Renal cortical epithelial cell (primary cell): ENCODE measurements around the gene DAGLA. TPM values are rescaled to one million over a fixed set of nuclear protein-coding genes. Genes with fewer than 3 reads are reported as not detected.
"Not testable (repeated sequence)": the region's sequence is repeated elsewhere in the genome, so short reads cannot be mapped to it uniquely, and the experiment has no call there.

ENCODE experiments used
- DNase-seq: peaks from one replicate; pipeline ENCODE4 v3.0.0-alpha.2; 2011; ENCODE audit warnings: low read depth
- total RNA-seq: library from RNA; depleted of rRNA; stranded (reverse); fragments of >200 nt; gene quantifications from 2 replicates; pipeline ENCODE4 v1.2.3, GENCODE V29; 2014

DAGLA gene
- total RNA-seq, 1 donor from 2014 or later: 6.8 TPM

DNA sequence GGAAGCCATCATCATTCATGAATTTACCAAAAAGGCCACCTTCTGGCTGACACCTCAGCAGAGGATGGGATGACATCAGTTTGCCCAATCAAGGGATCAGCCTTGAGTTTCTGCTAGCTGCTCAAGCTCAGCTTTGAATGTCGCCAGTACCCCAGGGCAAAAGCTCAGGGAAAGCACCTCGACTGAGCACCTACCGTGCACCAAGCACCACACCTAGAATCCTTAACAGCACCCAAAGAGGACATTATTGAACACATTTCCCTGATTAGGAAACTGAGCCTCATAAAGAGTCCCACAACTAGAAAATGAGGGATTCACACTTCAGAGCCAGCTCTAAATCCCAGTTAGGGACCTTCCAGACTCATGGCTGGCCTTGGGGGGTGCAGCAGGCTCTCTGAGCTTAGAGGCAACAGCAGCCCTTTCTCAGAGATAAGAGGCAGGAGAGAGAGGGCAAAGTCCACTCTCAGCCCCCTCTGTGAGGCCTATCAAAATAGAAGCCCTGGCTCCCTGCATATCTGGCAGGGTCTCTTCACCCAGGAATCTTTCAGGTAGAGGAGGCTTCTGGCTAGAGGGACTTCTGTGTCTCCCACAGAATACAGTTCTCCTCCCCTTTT lies 13.4 kb upstream of the DAGLA start:
- DNase-seq: no peak

DNA sequence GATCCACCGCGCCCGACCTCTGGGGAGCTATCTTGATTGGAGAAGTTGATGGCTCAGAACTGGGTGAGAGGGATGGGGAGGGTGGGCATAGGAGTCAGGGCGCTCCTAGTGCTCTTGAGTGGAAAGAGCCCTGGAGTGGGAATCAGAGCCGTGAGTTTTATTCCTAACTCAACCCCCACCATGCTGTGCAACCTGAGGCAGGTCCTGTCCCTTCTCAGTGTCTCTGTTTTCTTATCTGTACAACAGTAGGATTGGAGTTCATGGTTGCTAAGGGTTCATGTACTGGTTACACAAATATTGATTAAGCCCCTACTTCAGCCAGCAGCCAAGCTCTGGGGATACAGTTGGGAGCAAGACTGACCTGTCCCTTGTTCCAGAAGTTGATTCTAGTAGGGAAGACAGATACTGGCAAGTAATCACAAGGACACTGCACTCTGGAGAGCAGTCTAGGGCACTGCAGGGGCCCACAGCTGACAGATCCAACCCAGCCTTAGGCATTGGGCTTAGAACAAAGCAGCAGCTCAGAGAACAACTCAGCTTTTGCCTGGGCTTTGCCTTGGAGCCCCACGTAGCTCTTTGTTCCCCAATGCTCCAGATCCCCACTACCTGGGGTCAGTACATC lies 12.4 kb upstream of the DAGLA start:
- no peak for DNase-seq

DNA sequence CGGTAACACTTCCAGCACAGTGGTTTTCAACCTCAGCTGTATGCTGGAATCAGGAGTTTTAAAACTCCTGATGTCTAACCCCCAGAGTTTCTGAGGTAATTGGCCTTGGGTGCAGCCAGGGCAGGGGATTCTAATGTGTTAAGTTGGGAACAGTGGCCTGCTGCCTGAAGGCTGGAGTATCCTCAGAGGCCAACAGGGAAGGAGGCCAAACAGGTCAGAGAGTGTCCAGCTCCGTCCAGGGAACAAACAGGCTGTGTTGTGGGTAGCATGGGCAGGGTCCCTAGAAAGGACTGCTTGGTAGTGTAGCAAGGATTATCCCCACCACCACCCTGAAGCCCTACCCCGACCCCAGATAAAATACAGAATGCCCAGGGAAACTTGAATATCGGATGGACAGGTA lies 10.8 kb upstream of the DAGLA start:
- no peak for DNase-seq

DNA sequence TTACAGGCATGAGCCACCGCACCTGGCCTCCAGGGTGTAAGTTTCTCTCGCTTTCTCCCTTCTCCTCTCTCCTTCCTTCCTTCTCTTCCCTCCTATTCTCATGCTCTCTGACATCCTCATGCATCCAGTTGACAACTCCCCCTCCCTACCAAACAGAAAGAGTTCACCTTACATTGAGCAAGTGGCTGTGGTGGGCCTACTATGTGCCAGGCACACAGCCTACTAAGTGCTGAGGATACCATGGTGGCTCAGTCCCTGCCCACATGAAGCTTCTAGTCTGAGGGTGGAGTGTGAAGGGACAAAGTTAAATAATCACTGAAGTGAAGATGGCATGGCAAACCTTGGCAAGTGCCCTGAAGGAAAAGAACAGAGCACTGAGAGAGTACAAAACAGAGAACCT lies 9.6 kb upstream of the DAGLA start:
- DNase-seq: no peak

DNA sequence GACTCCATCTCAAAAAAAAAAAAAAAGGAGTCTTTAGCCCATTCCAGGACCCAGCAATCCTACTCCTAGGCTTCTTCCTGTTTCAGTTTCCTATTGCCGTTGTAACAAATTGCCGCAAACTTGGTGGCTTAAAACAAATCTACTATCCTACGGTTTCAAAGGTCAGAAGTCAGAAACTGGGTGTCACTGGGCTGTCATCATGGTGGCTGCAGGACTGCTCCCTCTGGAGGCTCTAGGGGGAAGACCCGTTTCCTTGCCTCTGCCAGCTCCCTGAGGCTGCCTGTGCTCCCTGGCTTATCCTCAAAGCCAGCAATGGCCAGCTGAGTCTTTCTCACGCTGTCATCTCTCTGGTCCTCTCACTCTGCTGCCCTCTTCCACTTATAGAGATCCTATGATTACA lies 8.7 kb upstream of the DAGLA start:
- no peak for DNase-seq

DNA sequence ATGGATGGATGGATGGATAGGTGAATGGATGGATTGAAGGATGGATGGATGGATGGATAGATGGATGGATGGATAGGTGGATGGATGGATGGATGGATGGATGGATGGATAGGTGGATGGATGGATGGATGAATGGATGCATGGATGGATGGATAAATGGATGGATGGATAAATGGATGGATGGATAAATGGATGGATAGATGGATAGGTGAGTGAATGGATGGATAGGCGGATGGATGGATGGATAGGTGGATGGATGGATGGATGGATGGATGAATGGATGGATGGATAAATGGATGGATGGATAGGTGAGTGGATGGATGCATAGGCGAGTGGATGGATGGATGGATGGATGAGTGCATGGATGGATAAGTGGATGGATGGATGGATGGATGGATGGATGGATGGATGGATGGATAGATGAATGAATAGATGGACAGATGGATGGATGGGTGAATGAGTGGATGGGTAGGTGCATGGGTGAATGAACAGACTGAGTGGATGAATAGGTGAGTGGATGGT lies 6.2 kb upstream of the DAGLA start:
- DNase-seq: not testable (repeated sequence)

DNA sequence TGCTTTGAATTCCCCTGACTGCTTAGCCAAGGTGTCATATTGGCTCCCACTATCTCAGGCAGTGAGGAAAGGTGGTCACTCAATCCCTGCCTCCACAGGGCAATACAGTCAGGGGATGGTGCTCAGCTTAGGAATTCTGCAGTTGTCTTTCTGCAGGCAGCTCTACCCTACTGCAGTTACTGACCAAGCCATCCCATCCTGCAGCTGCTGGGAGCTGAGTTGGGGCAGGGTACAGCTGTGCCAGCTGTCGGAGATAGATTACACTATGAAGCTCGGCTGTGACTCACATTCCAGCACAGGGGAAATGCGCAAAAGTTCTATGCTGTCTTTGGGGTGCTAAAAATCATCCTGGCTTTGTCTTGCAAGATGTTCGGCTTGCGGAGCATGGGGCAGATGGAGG lies 4.4 kb upstream of the DAGLA start:
- no peak for DNase-seq

DNA sequence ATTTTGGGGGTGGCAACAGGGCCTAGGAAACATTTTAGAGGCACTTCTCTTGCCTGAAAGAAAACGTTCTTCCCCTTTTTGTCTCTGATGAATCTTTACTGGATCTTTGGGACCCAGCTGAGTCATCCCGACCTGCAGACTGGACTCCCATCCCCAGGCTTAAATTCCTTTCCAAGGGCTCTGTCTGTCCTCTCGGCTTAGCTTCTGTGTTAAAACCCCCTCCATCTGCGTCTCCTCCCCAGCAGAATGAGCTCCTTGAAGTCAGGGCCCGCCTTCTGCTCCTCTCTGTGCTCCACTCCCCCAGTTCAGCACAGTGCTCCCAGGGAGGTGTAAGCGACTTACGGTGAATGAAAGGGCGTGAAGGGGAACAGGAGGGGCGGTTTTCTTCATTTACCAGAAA lies 895 bp upstream of the DAGLA start:
- no peak for DNase-seq

DNA sequence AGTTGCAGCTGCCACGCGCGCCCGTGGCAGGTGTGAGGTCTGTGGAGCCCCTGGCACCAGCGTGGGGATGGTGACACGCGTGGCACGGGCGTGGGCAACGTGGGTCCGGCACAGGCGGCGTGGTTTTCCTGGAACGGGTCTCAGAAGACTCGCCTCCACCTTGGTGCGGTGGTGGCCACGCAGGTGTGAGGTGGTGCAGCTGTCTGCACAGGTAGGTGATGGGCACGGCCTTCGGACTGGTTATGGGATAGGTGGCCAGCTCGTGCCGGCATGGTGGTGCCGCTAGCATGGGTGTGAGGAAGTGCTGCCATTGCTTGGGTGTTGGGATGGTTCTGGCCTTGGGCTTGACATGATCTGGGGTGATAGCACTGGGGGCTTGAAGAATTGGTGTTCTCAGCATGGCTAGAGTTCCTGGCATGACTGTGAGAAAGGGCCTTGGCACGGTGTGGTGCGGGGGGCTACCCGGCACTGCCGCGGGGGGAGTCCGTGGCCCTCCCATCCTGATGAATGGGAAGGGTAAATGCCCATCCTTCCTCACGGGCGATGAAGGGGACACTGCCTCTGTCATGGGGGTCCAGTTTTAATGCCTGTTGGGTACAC lies 531 bp downstream of the DAGLA start:
- DNase-seq: no peak

DNA sequence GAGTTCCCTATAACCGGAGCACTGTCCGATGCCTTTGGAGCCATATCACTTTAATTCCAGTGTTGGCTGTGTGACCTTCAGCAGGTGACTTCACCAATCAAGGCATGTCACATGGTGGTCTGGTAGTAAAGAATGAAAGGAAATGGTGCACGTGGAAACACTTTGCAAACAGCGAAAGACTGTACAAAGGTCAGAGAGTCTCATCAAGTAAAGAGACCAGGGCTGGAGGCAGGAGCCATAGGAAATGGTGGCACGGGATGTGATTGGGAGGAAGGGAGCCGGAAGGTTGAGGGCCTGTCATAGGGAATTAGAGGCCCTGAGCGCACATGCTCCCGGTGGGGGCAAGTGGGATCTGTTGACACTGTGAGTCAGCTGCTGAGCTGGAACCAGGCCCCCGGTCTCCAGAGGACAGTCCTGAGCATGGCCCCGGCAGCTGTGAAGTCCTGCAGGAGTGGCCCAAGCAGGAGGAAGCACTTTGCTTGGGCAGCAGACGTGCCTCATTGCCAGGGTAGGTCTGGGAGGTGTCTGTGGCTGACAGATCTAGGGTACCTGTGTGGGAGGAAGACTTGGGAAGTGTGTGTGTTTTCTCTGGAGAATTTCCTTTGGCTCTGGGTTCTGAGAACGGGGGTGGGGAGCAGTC lies 2.0 kb downstream of the DAGLA start:
- no peak for DNase-seq

DNA sequence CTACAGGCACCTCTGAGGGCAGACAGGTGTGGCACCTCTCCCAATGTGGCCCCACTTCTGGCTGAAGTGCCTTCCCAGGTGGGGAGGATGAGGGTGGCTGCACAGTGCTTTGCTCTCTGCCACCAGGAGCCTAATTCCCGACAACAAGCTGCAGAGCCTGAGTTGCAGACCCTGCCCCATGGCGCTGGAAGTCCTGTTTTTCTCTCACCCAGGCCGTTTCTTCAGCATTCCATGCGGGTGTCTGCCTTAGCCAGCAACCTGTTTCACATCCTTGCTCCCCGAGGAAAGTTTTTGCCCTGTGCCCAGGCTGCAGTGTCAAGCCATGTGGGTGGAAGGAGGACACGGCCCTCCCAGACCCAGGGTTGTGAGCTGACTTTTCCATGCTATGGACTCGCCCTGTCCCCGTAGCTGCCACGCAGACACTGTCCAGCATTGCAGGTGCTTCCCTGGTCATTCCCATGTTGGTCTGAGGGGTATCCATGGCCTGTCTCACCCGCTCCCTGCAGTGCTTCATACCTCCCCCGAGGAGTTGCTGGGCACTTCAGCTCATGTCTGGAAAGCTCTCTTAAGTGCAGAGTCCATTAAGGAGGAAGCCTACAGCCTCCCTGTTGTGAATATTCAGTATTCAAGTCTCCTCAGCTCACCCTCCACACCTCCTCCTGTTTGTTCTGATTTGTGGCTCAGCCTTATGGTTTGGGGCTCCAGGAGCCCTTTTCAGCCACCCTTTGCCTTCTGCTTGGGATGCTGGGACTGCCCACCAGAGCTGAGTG lies 2.9 kb downstream of the DAGLA start:
- DNase-seq: no peak

DNA sequence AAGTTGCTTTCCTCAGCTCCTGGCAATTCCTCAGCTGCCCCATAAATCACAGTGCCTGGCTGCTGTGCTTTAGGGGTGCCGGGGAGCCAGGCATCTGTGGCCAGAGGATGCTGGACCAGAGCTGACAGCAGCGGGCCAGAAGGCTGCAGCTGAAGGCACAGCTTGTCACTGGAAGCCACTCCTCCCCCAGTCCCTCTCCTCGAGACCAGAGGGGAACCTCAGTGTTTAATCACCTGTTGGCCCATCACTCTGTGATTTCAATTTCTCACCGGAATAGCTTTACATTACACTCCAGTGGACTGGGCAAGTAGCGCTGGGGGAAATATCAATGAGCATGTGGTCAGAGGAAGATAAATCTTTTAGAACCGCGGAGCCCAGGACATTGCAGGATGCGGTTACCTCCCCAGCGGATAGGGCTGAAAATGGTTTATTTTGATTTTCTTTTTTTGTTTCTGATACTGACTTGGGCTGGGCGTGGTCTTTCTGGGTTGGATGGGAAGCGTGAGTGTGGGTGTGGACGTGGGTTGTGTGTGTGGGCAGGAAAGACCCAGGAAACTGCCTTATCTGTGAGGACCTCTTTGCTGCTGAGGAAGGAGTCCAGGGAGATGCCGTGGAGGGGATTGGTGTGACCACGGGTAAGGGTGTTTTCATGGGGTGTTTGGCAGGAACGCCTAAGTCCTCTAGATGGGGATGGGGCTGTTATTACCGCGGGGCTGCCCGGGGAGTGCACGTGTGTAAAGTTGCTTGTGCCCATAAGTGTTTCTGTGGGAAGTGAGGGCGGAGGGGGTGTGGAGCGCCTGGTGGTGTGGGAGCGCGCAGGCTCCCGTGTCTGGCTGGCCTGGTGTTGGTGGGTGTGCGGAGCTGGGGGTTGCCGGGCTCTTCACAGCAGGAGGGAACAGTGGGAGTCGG lies 4.0 kb downstream of the DAGLA start:
- DNase-seq: no peak

DNA sequence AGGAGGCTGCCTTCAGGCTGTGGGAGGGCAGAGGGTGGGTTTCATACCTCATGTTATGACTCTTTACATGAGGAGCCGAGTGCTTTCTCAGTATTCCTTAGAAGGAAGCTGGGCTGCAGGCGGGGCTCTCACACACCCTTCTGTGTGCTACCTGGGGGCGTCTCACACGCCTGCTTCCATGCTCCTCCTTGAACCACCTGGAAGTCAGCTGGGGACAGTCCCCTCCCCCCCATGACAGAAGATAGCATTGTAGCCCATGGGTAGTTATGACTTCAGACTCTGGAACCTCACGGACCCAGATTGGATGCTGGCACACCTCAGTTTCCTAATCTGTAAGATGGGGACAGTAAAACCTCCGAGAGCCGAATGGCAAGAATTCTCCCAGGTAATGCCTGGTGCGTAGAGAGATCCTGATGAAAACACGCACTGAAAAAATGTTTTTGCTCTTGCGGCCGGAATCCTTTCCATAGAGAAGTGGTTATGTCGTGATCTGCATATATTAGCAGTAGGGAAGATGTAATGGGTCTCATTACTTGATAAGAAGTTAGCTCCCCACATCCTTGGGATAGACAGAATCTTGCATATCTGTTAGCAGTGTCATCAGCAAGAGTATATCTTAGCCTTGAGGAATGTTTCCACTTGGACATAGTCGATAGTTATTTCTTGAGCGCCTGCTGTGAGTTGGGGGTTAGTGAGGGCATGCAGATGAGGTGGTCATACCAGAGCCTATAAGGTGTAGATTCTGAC lies 4.9 kb downstream of the DAGLA start:
- DNase-seq: no peak

DNA sequence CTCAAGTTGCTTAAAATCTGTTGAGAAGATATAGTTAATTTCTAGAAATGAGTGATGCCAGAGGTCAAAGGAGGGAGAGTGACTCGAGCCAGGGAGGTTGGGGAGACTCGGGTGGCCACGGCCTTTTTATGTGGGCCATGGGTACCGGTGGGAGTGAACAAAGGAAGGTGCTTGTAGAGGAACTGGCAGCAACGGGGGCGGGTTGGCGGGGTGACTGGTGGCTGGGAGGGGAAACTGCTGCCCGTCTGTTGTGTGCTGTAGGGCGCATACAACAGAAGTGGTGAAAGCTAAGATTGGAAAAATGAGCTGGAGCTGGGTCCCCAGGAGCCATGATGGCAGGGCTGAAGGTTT lies 5.4 kb downstream of the DAGLA start:
- no peak for DNase-seq

DNA sequence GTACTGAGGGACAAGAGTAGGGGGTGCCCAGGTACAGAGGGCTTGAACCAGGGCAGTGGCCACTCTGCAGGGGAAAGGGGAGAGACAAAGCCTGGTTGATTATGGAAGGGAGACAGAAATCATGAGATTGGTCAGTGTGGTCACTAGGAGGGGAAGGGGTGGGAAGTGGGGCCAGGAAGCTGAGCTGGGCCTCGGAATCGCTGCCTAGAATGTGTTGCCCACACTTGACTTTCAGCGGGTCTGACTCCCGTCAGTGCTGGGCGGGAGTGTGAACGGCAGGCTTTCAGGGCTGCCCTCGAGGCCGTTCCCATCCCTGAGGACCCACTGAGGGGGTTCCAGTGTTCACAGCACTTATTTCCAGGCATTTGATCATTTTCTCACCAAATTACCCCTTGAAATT lies 5.9 kb downstream of the DAGLA start:
- no peak for DNase-seq

DNA sequence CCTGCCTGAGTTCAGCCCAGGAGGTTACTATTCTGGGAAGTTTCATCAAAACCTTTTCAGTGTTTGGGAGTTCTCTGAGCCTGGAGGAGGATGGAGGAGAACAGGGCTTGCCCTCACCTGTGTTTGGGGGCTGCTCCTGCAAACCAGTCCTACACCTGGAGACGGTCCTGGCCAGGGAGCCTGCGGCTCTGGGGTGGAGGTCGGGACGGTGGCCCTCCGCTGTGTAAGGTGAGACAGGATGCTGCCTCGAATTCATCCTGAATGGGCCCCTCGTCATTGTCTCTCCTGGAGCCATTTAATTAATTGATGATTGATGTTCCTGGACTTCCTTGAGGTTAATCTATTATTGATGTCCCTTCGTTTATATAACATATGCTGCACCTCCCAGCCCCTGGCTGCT lies 6.3 kb downstream of the DAGLA start:
- DNase-seq: no peak

DNA sequence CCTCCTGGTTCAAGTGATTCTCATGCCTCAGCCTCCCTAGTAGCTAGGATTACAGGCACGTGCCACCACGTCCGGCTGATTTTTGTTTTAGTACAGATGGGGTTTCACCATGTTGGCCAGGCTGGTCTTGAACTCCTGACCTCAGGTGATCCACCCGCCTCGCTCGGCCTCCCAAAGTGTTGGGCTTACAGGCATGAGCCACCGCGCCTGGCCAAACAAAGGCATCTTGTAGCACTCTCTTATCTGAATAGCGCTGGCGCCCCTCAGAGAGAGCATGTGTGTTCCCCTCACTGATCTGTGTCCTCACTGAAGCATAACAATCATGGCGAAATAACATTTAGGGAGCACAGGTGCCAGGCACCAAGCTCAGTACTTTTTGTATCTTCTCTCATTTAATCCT lies 7.2 kb downstream of the DAGLA start:
- no peak for DNase-seq

DNA sequence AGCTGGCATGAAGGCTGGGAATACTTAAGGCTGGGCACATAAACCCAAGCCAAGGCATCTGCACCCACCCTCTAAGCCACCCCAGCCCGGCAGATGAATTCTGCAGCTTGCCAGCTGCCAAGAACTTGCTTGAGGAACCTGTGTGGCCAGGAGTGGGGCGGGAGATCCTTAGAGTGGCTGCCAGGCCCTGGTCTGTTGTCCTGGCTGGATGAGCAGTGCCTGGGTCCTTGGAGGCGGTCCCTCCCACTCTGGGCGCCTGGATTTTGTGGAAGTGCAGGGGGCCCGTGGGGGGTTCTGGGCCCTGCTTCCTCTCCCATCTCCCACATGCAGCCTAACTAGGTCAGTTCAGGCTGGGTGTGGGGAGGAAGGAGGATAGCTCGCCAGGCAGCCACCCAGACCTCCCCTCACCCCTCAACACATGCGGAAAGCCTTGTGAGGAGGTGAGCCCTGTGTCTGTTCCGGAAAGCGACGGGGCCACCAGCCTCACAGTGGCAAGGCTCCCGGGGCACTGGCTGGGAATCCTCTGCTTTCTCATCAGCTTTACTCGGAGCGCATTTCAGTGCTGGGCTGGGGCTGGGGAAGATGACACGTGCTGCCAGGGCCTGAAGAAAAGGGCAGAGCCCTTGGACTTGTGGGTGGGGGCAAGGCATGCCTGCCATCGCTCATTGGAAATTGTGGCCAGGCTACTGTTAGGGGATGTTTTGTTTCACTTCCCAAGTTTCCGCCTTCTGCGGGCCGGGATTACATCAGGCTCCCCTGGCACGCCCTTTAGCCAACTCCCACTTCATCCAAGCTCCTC lies 8.4 kb downstream of the DAGLA start:
- DNase-seq: no peak

DNA sequence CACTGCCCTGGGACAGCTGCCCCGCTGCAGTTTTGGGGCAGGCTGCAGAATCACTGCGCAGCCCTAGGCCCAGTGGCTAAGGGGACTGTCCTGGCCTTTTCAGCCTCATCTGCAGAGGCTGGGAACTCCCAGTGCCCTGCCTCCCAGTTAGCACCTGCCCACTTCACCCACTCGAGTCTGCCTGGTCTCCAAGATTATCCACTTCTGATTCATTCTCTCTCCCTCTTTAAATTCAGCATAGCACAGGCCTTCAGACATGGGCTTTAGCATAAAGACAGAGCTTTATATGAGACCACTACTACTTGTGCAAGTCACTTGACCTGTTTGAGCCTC lies 8.9 kb downstream of the DAGLA start:
- no peak for DNase-seq
